ENCODE measurements around the gene SMKR1. TPM values are rescaled to one million over a fixed set of nuclear protein-coding genes. Genes with fewer than 3 reads are reported as not detected.
"Not testable (repeated sequence)": the region's sequence is repeated elsewhere in the genome, so short reads cannot be mapped to it uniquely, and the experiment has no call there.

Gene SMKR1
- polyA plus RNA-seq, 5 donors, result 0.59 to 1.1 (median 0.72) TPM; not detected in 1

DNA sequence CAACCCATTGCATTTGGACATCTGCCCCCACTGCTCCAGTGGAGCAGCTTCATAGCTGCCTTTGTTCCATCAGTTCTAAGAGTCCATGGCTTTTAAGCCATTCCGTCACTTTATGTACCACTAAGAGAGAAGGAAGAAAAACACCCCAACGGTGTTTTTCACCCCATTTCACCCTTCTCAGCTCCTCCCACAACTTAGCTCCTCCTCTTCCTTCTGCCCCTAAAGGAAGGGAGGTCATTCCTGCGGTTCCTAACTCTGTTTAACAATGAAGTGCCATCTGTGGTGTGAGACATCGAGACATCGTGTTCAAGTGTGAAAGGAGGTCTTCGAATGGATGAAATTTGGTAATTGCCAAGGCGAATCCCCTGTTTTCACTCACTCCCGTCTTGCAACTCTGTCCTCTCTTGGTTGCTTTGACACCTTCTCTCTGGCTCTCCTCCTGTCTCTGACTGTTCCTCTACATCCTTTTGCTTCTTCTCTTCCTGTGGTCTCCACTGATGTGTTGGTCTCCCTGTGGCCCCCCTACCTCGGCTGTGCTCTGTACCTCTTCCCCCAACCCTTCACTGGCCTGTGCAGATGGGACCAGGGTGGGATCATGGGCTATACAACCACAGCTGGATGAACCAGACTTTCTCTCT is 23.0 kb downstream of the SMKR1 start:
- no peak for DNase-seq

- DNase-seq, result no peak
Observed at GRCh38 chr7:129529643-129530042, 27.3 kb downstream of the SMKR1 start.

DNA sequence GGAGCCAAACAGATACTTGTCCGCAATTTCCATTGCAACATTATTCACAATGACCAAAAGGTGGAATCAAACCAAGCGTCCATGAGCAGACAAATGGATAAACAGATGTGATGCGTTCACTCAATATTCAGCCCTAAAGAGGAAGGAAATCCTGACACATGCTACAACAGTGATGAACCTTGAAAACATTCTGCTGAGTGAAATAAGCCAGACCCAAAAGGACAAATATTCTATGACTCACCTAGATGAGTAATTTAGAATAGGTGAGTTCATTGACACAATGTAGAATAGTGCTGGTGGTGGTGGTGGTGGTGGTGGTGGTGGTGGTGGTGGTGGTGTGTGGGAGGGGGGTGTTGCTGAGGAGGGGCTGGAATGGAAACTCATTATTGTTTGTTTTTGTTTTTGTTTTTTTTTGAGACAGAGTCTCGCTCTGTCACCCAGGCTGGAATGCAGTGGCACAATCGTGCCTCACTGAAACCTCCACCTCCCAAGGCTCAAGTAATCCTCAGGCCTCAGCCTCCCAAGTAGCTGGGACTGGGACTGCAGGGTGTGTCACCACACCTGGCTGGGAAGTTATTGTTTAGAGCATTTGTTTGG is 28.6 kb downstream of the SMKR1 start:
- DNase-seq, result no peak

DNA sequence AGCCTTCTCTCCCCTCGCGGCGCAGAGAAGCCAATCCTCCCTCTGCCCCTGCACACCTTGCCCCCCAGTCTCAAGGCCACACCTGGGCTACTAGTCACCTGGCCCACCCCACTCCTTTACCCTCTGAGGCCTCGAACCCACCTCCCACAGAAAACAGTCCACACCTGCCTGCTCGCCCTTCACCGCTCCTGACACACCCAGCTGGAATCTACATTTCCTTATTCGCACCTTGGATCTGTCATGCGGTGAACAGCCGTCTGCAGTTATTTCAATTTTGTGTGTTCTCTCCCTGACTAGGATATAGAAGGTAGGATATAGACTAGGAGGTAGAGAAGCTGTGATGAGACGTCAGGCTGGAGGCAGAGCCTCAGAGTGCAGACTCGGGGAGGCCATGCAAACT is 29.4 kb downstream of the SMKR1 start:
- DNase-seq, result no peak

GRCh38 chr7:129532375-129532774 is 30.0 kb downstream of the SMKR1 start:
- DNase-seq, result no peak

DNA sequence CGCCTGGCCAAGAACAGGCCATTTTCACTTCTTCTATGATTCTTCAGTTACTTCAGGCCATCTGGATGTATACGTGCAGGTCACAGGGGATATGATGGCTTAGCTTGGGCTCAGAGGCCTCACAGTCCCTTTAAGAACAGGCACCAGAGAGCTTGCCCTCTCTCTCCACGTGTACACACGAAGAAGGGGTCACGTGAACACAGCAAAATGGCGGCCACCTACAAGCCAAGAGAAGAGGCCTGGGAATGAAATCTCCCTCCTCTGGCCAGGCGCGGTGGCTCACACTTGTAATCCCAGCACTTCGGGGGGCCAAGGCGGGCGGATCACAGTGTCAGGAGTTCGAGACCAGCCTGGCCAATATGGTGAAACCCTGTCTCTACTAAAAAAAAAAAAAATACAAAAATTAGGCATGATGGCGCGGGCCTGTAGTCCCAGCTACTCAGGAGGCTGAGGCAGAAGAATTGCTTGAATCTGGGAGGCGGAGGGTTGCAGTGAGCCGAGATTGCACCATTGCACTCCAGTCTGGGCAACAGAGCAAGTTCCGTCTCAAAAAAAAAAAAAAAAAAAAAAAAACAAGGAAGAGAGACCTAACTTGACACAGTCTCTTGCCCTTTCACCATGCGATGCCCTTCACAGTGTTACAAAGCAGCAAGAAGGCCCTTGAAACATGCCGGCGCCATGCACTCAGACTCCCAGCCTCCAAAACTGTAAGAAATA is 32.4 kb downstream of the SMKR1 start:
- DNase-seq, result not testable (repeated sequence)

GRCh38 chr7:129535896-129536295 is 33.6 kb downstream of the SMKR1 start:
- no peak for DNase-seq

DNA sequence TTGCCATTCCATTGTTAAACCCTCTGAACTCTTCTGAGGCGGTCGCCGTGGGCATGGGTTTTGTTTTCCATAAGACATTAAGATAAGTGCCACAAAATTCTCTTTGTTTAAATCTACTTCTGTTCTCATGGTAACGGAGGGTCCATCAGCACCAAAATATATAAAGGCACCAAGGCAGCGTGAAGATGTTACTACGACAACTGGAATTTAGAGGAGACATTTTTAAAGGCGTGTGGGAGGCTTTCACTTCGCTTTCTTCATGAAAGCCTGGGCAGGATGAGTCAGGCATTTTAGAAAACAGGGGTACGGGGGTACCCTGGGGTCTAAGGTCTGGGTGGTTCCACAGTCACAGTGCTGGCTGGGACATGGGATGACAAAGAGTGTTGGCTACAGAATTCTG is 34.0 kb downstream of the SMKR1 start:
- no peak for DNase-seq

- no peak for DNase-seq
Observed at GRCh38 chr7:129538790-129539189, 36.5 kb downstream of the SMKR1 start.

- no peak for DNase-seq
Observed at GRCh38 chr7:129540340-129540739, 38.0 kb downstream of the SMKR1 start.

GRCh38 chr7:129544700-129545099 is 42.4 kb downstream of the SMKR1 start:
- no peak for DNase-seq

GRCh38 chr7:129550693-129551360 is 48.5 kb downstream of the SMKR1 start:
- no peak for DNase-seq

GRCh38 chr7:129553899-129554461 is 51.6 kb downstream of the SMKR1 start:
- DNase-seq, result no peak

DNA sequence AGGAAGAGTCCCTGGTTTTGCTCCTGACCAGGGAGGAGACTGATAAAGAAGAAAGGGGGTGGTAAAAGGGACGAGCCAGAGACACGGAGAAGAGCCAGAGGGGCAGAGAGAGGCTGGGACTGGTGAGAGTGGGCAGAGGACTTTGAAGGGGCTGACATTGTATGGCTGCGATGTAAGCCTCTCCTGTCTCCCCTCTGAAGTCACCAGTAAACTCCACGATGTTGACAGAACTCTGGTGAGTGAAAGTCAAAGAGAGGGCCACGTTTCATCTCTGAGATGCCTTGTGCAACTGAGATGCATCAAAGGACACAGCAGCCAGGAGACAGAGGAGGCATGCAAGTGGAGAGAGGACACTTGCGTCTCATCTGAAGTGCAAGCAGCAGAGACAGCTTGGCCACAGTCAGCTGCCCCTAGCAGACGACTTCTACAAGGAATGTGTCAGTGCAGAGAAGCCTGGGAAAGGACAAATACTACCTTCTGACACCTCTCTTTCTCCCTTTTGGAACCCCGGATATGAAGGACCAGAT is 54.3 kb downstream of the SMKR1 start:
- DNase-seq, result no peak

GRCh38 chr7:129557686-129558481 is 55.6 kb downstream of the SMKR1 start:
- DNase-seq, result no peak

GRCh38 chr7:129559564-129559963 is 57.2 kb downstream of the SMKR1 start:
- DNase-seq, result no peak

GRCh38 chr7:129560831-129561230 is 58.5 kb downstream of the SMKR1 start:
- DNase-seq, result no peak

- no peak for DNase-seq
Observed at GRCh38 chr7:129561677-129562359, 59.5 kb downstream of the SMKR1 start.
